Activated T-helper 1 cell treated with anti-CD3 and anti-CD28 coated beads, Interleukin-12 subunit alpha, Interleukin-12 subunit beta, Interleukin-2, Interleukin-4 antibody, amounts not matched to agents 30 ng/mL and 10 ng/mL and 1 ng/mL, durations not matched to agents 14 hours and 24 hours and 36 hours (primary cell): ENCODE data around the gene CTBP2. TPM values are rescaled to one million over a fixed set of nuclear protein-coding genes. Genes with fewer than 3 reads are reported as not detected.

Experiments
- DNase-seq: peaks from one replicate; pipeline ENCODE4 v3.0.0; 2021; ENCODE audit warnings: low spot score
- H3K27ac Mint-ChIP-seq: one replicate; pipeline ENCODE4 v1.8.0; 2021; ENCODE audit warnings: mild to moderate bottlenecking, mixed read lengths
- H3K27me3 Mint-ChIP-seq: one replicate; pipeline ENCODE4 v1.8.0; 2022; ENCODE audit warnings: mild to moderate bottlenecking, moderate library complexity, mixed read lengths; ENCODE audit not compliant: insufficient read depth
- H3K36me3 Mint-ChIP-seq: one replicate; pipeline ENCODE4 v1.8.0; 2021; ENCODE audit warnings: low read depth, mixed read lengths
- H3K4me1 Mint-ChIP-seq: one replicate; pipeline ENCODE4 v1.8.0; 2021; ENCODE audit warnings: low read depth, mixed read lengths
- H3K4me3 Mint-ChIP-seq: one replicate; pipeline ENCODE4 v1.8.0; 2021; ENCODE audit warnings: mild to moderate bottlenecking, moderate library complexity, mixed read lengths
- H3K9me3 Mint-ChIP-seq: one replicate; pipeline ENCODE4 v1.8.0; 2021; ENCODE audit warnings: mixed read lengths
- intact Hi-C: fragments of 100-400 bp; cut with micrococcal nuclease; formaldehyde crosslinking; loops from one replicate; pipeline ENCODE4 v1.15.1; 2024
- total RNA-seq: library from RNA; stranded (reverse); gene quantifications from 2 replicates; pipeline ENCODE4 v1.2.3, GENCODE V29; 2022

Gene CTBP2
- total RNA-seq, 1 donor from 2014 or later = 0.13 TPM

DNA sequence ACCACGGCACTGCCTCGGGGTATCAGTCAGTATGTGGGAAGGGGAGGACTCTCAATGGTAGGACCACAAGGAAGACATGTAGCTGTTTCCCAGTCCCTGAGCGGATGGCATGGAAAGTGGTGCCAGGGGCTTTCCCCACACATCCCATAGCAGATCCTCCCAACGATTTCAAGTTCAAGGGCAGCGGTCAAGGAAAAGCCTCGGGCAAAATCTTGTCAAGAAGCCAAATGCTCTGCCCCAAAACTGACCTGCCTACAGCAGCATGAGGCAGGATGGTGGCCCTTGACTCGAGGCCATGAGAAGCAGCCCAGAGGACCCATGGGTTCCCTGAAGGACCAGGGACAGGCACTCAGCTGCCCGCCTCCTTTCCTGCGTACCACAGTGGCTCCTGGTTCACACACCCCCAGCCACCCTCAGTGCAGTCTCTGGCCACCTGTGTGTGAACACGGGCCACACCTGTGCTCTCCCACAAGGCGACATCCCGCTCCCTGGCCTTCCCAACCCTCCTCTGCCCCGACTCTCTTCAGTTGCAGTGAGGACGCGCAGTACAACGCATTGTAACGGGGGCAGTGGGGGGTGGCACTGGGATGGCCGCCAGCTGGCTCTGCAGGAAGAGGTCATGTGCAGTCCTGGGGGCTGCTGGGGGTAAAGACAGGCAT, 43.6 kb downstream of the CTBP2 start:
- Mint-ChIP-seq H3K27ac (no peak overlapping the region), H3K36me3 (no peaks in the 10 kb centered on the region), H3K4me3 (no peak overlapping the region), H3K4me1 (no peaks in the 10 kb centered on the region), H3K27me3 (no peaks in the 10 kb centered on the region), H3K9me3 (no peaks in the 10 kb centered on the region)
- intact Hi-C loops = no loop called here
- DNase-seq = no peak

DNA sequence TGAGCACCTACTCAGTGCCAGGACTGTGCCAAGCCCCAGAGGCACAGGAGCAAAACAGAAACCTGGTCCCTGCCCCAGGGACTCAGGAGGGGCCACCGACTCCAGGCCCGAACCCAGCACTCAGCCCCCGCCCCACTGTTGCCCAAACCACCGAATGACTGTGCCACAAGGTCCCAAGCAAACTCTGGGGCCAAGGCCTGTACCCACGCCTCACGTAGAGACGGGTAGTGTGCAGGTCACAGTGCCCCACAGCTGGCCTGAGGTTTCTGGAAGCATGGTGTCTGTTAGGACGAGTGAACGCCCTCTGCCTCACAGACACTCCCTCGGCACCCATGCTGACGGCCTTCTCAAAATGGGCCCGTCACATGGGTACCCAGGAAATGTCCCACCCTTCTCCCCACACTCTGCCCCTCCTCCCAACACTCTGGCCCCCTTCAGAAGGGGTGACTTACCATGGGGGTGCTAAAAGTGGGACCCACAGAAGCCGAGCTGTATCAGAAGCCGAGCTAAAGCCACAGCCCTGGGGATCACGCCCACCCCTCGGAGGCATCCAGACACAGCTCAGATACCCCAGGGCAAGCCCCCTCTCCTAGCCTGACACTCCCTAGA, 44.2 kb downstream of the CTBP2 start:
- no peaks in the 10 kb centered on the region for H3K4me1 Mint-ChIP-seq
- no peak overlapping the region for H3K4me3 Mint-ChIP-seq
- intact Hi-C loops = no loop called here

DNA sequence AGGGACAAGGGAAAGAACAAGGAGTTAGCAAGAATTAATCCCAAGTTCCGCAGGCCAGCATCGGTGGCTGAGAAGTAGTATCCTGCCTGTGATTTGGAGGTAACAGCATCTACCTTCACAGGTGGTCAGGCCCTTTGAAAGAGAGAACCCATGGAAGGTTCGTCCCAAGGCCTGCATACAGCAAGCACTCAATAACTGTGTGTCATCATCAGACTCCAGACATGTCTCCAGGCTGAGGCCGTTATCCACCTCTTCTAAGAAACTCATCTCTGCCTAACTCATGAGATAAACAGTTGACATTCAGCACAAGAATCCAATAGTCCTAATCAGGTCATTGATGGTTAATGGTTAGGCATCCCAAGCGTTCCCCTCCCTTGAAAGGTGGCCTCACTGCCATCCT, 45.0 kb downstream of the CTBP2 start:
- Mint-ChIP-seq H3K9me3 (no peaks in the 10 kb centered on the region), H3K4me3 (no peak overlapping the region), H3K27ac (no peak overlapping the region), H3K4me1 (no peaks in the 10 kb centered on the region), H3K27me3 (no peaks in the 10 kb centered on the region), H3K36me3 (no peaks in the 10 kb centered on the region)
- intact Hi-C loops = no loop called here
- DNase-seq = no peak

More for the DNA sequence above, 44.2 kb downstream of the CTBP2 start:
- Mint-ChIP-seq H3K9me3 (no peaks in the 10 kb centered on the region), H3K27ac (no peak overlapping the region), H3K36me3 (no peaks in the 10 kb centered on the region), H3K27me3 (no peaks in the 10 kb centered on the region)
- no peak for DNase-seq

DNA sequence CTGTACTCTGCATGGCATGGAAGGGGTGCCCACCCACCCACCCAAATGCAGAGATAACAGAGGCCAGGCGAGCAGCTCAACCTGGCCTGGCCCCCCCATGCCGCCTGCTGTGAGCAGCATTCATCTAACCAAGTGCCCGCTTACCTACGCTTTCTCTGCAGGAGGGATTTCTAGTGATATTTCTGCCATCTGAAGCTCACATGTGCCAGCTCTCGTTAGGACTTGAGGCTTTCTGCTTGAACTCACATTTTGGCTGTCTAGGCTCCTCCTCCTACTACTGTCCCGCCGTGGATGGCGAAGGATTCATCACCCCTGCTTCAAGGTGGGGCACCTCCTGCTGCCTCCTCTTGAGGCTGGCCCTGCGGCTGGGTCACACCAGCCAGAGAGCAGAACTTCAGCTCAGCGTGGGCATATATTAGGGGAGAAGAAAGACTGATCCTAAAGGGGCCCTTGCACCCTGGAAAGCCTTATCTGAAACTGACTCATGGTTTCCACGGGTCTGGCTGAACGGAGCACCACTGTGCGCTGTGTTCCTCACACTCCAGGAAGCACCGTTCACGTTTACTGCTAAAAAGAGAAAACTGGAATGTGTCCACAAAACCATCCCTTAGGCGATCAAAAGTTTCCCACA, 45.5 kb downstream of the CTBP2 start:
- Mint-ChIP-seq H3K4me1 (no peaks in the 10 kb centered on the region), H3K27ac (no peak overlapping the region), H3K27me3 (no peaks in the 10 kb centered on the region), H3K4me3 (no peak overlapping the region), H3K36me3 (no peaks in the 10 kb centered on the region), H3K9me3 (no peaks in the 10 kb centered on the region)
- DNase-seq = no peak
- intact Hi-C loops = no loop called here

DNA sequence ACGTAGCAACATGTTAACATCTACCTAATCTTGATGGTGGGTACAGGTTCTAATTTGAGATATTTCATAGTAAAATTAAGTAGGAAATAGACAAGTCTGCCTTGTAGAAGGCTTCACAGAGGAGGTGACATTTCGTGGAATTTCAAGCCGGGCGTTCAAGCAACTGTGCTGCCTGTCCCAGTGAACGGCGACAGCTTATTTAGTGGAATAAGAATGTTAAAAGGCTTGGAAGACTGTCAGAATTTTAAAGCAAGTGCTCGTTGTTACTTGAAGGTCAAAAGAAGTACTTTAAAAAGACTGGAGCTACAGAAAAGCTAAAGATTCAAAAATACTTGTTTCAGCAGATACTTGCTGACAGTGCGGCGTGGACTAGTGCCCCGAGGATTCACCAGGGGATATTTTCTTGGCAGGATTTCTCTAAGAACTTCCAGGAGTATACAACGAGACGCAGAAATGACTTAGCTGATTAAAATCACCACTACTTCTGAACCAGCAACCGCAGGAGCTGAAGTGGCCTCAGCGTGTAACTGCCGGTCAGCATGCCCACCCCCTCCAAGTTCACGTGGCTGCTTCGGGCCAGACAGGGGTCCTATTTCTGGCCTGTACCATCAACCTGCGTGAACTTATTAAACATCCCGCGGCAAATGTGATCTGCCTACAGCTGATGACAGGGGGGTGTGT, 46.5 kb downstream of the CTBP2 start:
- DNase-seq = no peak
- intact Hi-C loops = no loop called here
- no peak overlapping the region for H3K4me3 Mint-ChIP-seq
- no peaks in the 10 kb centered on the region for H3K9me3 Mint-ChIP-seq
- no peak overlapping the region for H3K27ac Mint-ChIP-seq
- no peaks in the 10 kb centered on the region for H3K27me3 Mint-ChIP-seq
- no peaks in the 10 kb centered on the region for H3K4me1 Mint-ChIP-seq
- H3K36me3 Mint-ChIP-seq = no peaks in the 10 kb centered on the region

DNA sequence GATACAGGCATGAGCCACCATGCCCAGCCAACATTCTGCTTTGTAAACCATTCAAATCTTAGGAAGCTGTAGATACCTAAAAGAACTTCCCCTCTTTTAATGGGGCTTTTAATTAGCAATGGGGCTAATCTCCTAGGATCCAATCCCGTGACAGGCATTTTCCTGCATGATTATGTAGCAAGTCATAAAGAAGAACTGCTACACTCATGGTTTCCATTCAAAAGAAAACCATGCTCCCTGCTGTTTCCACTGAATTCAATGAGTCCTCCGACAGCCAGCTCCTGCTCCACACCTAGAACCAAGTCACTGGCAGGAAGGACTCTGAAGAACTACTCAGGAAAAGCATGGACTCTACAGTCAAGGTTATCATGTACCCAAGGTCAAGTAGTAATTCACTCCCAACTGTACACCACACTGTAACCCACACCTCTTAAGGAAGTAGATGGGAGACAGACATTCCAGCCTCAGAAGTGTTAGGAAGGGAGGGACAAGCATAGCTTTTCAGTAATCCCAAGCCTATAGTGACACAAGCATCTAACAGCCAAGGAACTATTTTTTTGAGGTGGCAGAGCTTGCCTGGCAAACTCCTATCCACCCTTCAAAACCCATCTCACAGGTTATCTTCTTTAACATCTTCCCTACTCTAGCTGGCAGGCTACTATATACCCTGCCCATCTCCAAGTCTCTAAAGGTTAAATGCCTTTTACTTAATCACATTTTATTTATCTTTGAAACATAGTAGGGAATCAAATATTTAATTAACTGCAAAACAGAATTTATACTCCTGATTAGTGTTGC, 47.5 kb downstream of the CTBP2 start:
- intact Hi-C loops = no loop called here
- Mint-ChIP-seq H3K4me1 (no peaks in the 10 kb centered on the region), H3K4me3 (no peak overlapping the region), H3K27me3 (no peaks in the 10 kb centered on the region), H3K27ac (no peak overlapping the region), H3K9me3 (peaks cover 1% of the 10 kb centered on the region), H3K36me3 (no peaks in the 10 kb centered on the region)
- DNase-seq = no peak

DNA sequence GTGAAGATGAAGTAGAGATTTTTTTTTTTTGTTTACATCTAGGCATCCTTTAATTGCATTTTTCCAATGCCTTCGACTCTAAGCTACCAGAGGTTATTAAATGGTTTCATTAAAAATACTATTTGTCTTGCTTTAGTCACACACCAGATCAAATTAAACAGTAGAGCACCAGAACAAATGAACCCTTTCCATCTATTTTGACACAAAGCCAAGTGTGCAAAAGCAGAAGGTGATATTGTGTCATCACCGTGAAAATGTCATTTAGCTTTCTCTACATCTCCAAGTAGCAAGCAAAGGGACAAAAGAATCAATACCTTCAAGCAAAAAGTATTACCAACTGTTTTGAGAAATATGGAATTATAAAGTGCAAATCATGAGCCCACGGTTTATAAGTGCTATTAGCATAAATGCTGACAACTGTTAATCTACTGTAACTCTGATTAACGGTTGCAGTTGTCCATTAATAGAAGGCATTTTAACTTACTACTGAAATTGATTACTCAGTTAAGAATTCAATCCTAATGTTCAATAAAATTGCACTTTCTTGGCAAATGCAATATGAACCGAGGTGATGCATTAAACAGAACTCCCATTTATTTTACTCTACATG, 49.1 kb downstream of the CTBP2 start:
- Mint-ChIP-seq H3K4me3 (no peak overlapping the region), H3K36me3 (no peaks in the 10 kb centered on the region), H3K27me3 (no peaks in the 10 kb centered on the region), H3K27ac (no peak overlapping the region), H3K4me1 (no peaks in the 10 kb centered on the region), H3K9me3 (peaks cover 7% of the 10 kb centered on the region)
- no peak for DNase-seq
- intact Hi-C loops = no loop called here

DNA sequence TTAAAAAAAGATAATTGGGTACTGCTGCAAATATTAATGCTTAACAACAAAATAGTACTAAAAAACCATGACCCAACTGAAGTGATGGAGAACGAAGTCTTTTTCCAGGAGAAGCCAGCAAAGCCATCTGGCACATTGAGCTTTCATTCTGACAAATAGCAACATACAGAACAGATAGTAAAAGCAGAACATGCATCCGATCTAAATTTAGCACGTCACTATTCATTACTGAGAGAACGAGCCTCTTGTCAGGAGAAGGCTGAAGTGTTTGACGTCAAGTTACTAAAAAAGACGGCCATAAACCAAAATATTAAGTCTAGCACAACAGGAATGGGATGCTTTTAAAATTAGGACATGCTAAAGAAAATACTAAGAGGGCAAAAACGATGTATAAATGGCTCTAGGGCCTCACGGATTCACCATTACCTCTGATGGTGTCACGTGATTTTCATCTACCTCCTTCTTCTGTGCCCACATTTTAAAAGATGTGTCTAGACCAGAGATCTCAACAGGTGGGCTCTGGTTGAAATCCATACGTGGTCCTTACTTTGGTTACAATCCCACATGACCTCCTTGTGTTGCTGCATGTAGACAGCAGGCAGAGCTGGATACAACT, 52.3 kb downstream of the CTBP2 start:
- H3K36me3 Mint-ChIP-seq = no peaks in the 10 kb centered on the region
- H3K27ac Mint-ChIP-seq = no peak overlapping the region
- no peaks in the 10 kb centered on the region for H3K4me1 Mint-ChIP-seq
- intact Hi-C loops = no loop called here
- no peak overlapping the region for H3K4me3 Mint-ChIP-seq
- no peak for DNase-seq
- peaks cover 7% of the 10 kb centered on the region for H3K9me3 Mint-ChIP-seq
- H3K27me3 Mint-ChIP-seq = peaks cover 3% of the 10 kb centered on the region

DNA sequence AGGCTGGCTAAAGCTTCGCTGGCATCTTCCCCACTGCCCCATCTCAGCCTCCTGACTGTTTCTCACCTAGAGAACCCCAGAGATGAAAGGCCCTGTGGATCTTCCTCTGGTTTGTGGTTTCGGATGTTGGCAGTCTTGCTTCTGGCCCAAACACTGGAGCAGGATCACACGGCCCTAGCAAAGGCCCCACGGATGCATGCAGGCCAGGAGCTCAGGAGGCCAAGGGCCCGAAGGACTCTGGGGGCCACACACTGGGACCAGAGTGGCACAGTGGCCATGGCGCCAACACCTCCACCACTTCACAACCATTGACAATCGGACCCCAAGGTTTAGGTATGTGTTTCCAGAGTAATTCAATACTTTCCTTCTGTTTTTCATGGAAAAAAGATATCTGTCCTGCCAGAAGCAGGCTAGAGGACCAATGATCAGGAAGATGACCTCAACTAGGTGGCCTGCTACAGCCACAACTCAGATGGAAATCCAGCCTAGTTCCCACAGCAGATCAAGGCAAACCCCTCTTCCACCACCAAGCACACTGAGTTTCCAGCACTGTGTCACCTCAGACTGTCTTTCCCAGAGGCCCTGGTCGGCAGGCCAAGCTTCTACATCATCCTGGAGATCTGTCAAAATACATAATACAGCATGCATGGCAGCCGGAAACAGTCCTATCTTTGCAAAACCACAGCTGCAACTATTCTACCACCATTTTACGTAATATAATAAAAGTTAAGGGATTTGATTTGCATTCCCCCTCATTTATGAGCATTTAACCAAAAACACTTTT, 53.0 kb downstream of the CTBP2 start:
- Mint-ChIP-seq H3K27me3 (peaks cover 3% of the 10 kb centered on the region), H3K27ac (no peak overlapping the region), H3K4me3 (no peak overlapping the region), H3K36me3 (no peaks in the 10 kb centered on the region), H3K9me3 (peaks cover 7% of the 10 kb centered on the region), H3K4me1 (no peaks in the 10 kb centered on the region)
- intact Hi-C loops = no loop called here
- DNase-seq = no peak

DNA sequence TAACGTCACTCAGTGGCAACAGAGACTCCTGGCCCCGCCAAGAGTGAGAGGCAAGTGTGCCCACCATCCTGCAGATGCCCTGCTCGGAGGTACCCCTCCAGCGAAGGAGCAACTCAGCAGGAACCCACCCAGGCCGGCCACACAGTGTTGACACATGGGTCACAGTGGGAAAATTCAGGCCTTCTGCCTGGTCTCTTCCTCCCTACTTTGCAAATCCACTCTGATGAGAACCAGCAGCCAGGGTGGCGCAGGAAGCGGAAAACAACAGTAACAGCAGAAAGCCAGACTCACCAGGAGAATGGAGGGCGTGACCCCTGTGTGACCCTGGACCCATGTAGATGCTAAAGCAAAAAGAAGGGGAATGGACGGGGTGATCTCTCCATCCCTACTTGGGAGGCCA, 53.8 kb downstream of the CTBP2 start:
- peaks cover 3% of the 10 kb centered on the region for H3K27me3 Mint-ChIP-seq
- no peaks in the 10 kb centered on the region for H3K36me3 Mint-ChIP-seq
- DNase-seq = no peak
- intact Hi-C loops = no loop called here
- H3K4me3 Mint-ChIP-seq = no peak overlapping the region
- H3K4me1 Mint-ChIP-seq = no peaks in the 10 kb centered on the region
- no peak overlapping the region for H3K27ac Mint-ChIP-seq
- H3K9me3 Mint-ChIP-seq = peaks cover 7% of the 10 kb centered on the region

DNA sequence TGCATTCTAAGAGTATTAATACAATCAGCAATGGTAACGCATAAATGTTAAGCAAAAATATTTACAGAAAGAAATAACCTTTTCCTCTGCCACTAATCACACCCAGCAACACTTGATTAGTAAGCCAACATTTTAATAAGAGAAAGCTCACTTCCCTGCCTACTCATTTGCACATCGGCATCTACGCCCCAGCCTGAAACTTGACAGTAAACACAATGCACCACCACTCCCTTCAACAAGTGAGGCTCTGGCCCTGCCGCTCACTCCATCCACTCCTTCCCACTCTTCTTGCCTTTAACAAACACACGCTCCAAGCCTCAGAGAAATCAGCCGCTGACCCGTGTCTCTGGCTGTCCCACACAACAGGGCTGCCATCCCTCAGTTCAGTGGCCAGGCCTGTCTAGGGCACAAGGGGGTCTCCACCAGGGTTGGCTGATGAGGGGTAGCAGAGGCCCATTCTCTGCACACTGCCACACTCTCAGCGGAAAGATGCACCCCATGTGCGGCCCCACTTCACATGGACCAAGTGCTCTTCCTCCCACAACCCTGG, 54.6 kb downstream of the CTBP2 start:
- H3K36me3 Mint-ChIP-seq = no peaks in the 10 kb centered on the region
- H3K27me3 Mint-ChIP-seq = peaks cover 3% of the 10 kb centered on the region
- H3K27ac Mint-ChIP-seq = no peak overlapping the region
- peaks cover 7% of the 10 kb centered on the region for H3K9me3 Mint-ChIP-seq
- H3K4me3 Mint-ChIP-seq = no peak overlapping the region
- DNase-seq = no peak
- H3K4me1 Mint-ChIP-seq = no peaks in the 10 kb centered on the region
- intact Hi-C loops = no loop called here
